K562 (cell line): ENCODE results near the gene SFXN3. TPM values are rescaled to one million over a fixed set of nuclear protein-coding genes. Genes with fewer than 3 reads are reported as not detected.

Experiments used
- ATAC-seq: fragments of 200-7000 bp; cut with Tn5 transposase; 3 replicates; pipeline ENCODE4 v1.9.1; 2020; ENCODE audit warnings: moderate library complexity
- BruUV-seq: library from RNA; stranded (reverse); fragments of 400-500 nt; replicated peaks from 2 replicates; lab custom pipeline; 2021; lab: Mats Ljungman, UMichigan
- CTCF ChIA-PET: fragments of 300-600 bp; formaldehyde crosslinking; extraction: SDS; loops from one replicate; lab custom pipeline; 2021; ENCODE audit warnings: low intra/inter-chr PET ratio; lab: Yijun Ruan, JAX
- POLR2A ChIA-PET: fragments of 300-600, 350-650 bp; sonication (Branson Sonifier 250); formaldehyde crosslinking; extraction: SDS; loops from one replicate; lab custom pipeline; 2021; ENCODE audit warnings: antibody characterized with exemption, inconsistent platforms; lab: Yijun Ruan, JAX
- DNase-seq, 4 experiments: peaks; one replicate each; pipeline versions ENCODE4 v3.0.0 to v3.0.0-alpha.2; 2011 to 2018; ENCODE audit warnings: low spot score in 3 of 4, mixed read lengths in 3 of 4; ENCODE audit errors: extremely low read depth in 1 of 4
- FAIRE-seq: peaks from 2 replicates; lab custom pipeline; 2011; peaks lifted over from hg19 to GRCh38; lab: Jason Lieb, UNC
- H2AFZ ChIP-seq: 2 replicates; pipeline ENCODE4 v1.6.0; 2011; ENCODE audit warnings: low read depth, low read length, control low read depth, inconsistent platforms
- H3K27ac ChIP-seq: fragments of 200-600 bp; 3 replicates; pipeline ENCODE4 v1.8.0; 2011; ENCODE audit warnings: low read depth, mild to moderate bottlenecking, control low read depth, inconsistent platforms, low read length, moderate library complexity, mixed read lengths; ENCODE audit errors: extremely low read depth
- H3K27me3 ChIP-seq, 2 experiments: fragments of 300-600 bp in 1 of 2; 2 replicates in 1 of 2; 3 replicates in 1 of 2; pipeline versions ENCODE4 v1.6.0 to v1.8.0; 2011; ENCODE audit warnings: inconsistent platforms in 2 of 2, low read length in 2 of 2, mild to moderate bottlenecking in 1 of 2, mixed read lengths in 1 of 2, moderate library complexity in 1 of 2; ENCODE audit not compliant: control insufficient read depth in 2 of 2, insufficient read depth in 2 of 2
- H3K36me3 ChIP-seq: fragments of 300-600 bp; 3 replicates; pipeline ENCODE4 v1.8.0; 2011; ENCODE audit warnings: mild to moderate bottlenecking, low read length, inconsistent platforms; ENCODE audit not compliant: control insufficient read depth, insufficient read depth
- H3K4me1 ChIP-seq, 2 experiments: fragments of 200-600 bp in 1 of 2; replicated peaks in 1 of 2; 2 replicates in 1 of 2; 3 replicates in 1 of 2; pipeline versions ENCODE4 v1.5.1 to v1.8.0; 2011; ENCODE audit warnings: inconsistent platforms in 2 of 2, low read length in 2 of 2, mild to moderate bottlenecking in 1 of 2, mixed read lengths in 1 of 2, moderate library complexity in 1 of 2; ENCODE audit not compliant: control insufficient read depth in 2 of 2, insufficient read depth in 2 of 2
- H3K4me2 ChIP-seq: 2 replicates; pipeline ENCODE4 v1.6.1; 2011; ENCODE audit warnings: low read length, control low read depth, inconsistent platforms, mixed read lengths; ENCODE audit not compliant: insufficient read depth
- H3K4me3 ChIP-seq: fragments of 200-600 bp; sonication (generic), shearing (Covaris generic); 2 replicates; pipeline ENCODE4 v1.5.1; 2016; ENCODE audit warnings: control low read depth, inconsistent platforms
- H3K79me2 ChIP-seq: fragments of 200-600 bp; 3 replicates; pipeline ENCODE4 v1.8.0; 2011; ENCODE audit warnings: low read length, inconsistent platforms; ENCODE audit not compliant: control insufficient read depth, insufficient read depth
- H3K9ac ChIP-seq, 2 experiments: 2 replicates each; pipeline versions ENCODE4 v1.6.0 to v1.6.1; 2011; ENCODE audit warnings: low read depth in 2 of 2, low read length in 2 of 2, control low read depth in 1 of 2, inconsistent platforms in 1 of 2, mild to moderate bottlenecking in 1 of 2, mixed read lengths in 1 of 2; ENCODE audit not compliant: insufficient read depth in 1 of 2
- H3K9me1 ChIP-seq: one replicate; pipeline ENCODE4 v1.6.0; 2011; ENCODE audit warnings: inconsistent platforms, mild to moderate bottlenecking, low read length, moderate library complexity; ENCODE audit not compliant: control insufficient read depth, insufficient read depth
- H3K9me3 ChIP-seq: replicated peaks from 2 replicates; pipeline ENCODE4 v1.5.1; 2011; ENCODE audit warnings: low read depth, low read length, inconsistent platforms; ENCODE audit not compliant: control insufficient read depth, insufficient read depth
- H4K20me1 ChIP-seq: replicated peaks from 2 replicates; pipeline ENCODE4 v1.6.1; 2011; ENCODE audit warnings: low read length, inconsistent platforms, mixed read lengths; ENCODE audit not compliant: control insufficient read depth, insufficient read depth
- CEBPG ChIP-seq, 3 experiments: fragments of 200-800 bp in 1 of 3; sonication (Bioruptor generic) in 1 of 3; sonication (generic) in 1 of 3; formaldehyde crosslinking in 1 of 3; IDR thresholded peaks in 2 of 3; conservative IDR thresholded peaks in 1 of 3; 2 replicates each; pipeline versions ENCODE4 v1.6.1 to v1.8.0; 2016 to 2022; ENCODE audit warnings: missing compliant biosample characterization in 2 of 3, missing genetic modification characterization in 2 of 3, mild to moderate bottlenecking in 1 of 3, missing genetic modification reagents in 1 of 3
- CHD1 ChIP-seq: fragments of 200-600 bp; sonication (generic); IDR thresholded peaks from one replicate; pipeline ENCODE4 v1.6.1; 2012; ENCODE audit warnings: mild to moderate bottlenecking, moderate library complexity, low read length, inconsistent platforms
- KAT7 ChIP-seq: sonication (generic); formaldehyde crosslinking; IDR thresholded peaks from 2 replicates; pipeline ENCODE4 v1.8.0; 2022; ENCODE audit warnings: missing genetic modification reagents, mild to moderate bottlenecking, borderline replicate concordance
- MECOM ChIP-seq: fragments of 250-450 bp; sonication (Bioruptor Pico); IDR thresholded peaks from 2 replicates; pipeline ENCODE4 v1.8.0; 2022; ENCODE audit warnings: inconsistent platforms
- SMARCC2 ChIP-seq: fragments of 450-650 bp; IDR thresholded peaks from 2 replicates; pipeline ENCODE4 v1.6.1; 2017; ENCODE audit warnings: antibody characterized with exemption, moderate library complexity, mild to moderate bottlenecking, low read depth
- TAF7 ChIP-seq: fragments of 450-650 bp; IDR thresholded peaks from 2 replicates; pipeline ENCODE4 v1.6.1; 2016; ENCODE audit warnings: missing genetic modification characterization, missing compliant biosample characterization
- ZKSCAN8 ChIP-seq: fragments of 200-800 bp; sonication (Bioruptor generic); IDR thresholded peaks from 2 replicates; pipeline ENCODE4 v1.6.1; 2016; ENCODE audit warnings: missing genetic modification characterization, missing compliant biosample characterization
- WGBS: fragments of 100-300 bp; shearing (Covaris generic); methylation state at CpG from one replicate; pipeline ENCODE4 v1.1.6; 2016; ENCODE audit warnings: low coverage, mixed read lengths; ENCODE audit not compliant: insufficient coverage; ENCODE audit errors: missing lambda C conversion rate; 5-methylcytosine and 5-hydroxymethylcytosine counted together
- in situ Hi-C: fragments of 300-500 bp; cut with MboI; formaldehyde crosslinking; loops from 4 replicates; pipeline ENCODE4 v1.15.0; 2018; ENCODE audit warnings: inconsistent platforms, mixed read lengths
- intact Hi-C: fragments of 100-400 bp; cut with micrococcal nuclease; formaldehyde crosslinking; loops from 2 replicates; pipeline ENCODE4 v1.14.2; 2022
- polyA plus RNA-seq, 8 experiments: library from polyadenylated mRNA; depleted of rRNA in 4 of 8; stranded (reverse) in 5 of 8; unstranded in 3 of 8; fragments of >200 nt; fragmentation: Nextera tagmentation in 2 of 8; fragmentation: Illumina TruSeq in 1 of 8; extraction: Ambion mirVana in 2 of 8; extraction: Trizol in 1 of 8; gene quantifications; 2 replicates each; pipeline versions ENCODE4 v1.2.1 to v1.2.3, GENCODE V29; 2011 to 2014; ENCODE audit warnings: inconsistent platforms in 1 of 8, missing spikeins in 1 of 8
- total RNA-seq, 7 experiments: library from RNA; depleted of rRNA in 6 of 7; stranded (reverse); fragments of >200 nt in 6 of 7; fragmentation: Illumina TruSeq in 2 of 7; extraction: Trizol in 2 of 7; gene quantifications; 2 replicates each; pipeline versions ENCODE4 v1.2.1 to v1.2.3, GENCODE V29; 2011 to 2021; ENCODE audit warnings: low replicate concordance in 1 of 7
- TF ChIP-seq, protein P1 (sequence below): fragments of 250-450 bp; sonication (Bioruptor Pico); IDR thresholded peaks from 2 replicates; pipeline ENCODE4 v1.5.0; 2021
- TF ChIP-seq, protein P2 (sequence below): sonication (generic); formaldehyde crosslinking; IDR thresholded peaks from 2 replicates; pipeline ENCODE4 v1.8.0; 2022; ENCODE audit warnings: mild to moderate bottlenecking, low read depth, missing genetic modification reagents

SFXN3 gene
- total and polyA plus RNA-seq, 9 of the 15 experiments (the other 6 are each of a cell fraction or from before 2014, with no cell fraction given) = 0.24 to 4.6 (median 0.86) TPM

DNA sequence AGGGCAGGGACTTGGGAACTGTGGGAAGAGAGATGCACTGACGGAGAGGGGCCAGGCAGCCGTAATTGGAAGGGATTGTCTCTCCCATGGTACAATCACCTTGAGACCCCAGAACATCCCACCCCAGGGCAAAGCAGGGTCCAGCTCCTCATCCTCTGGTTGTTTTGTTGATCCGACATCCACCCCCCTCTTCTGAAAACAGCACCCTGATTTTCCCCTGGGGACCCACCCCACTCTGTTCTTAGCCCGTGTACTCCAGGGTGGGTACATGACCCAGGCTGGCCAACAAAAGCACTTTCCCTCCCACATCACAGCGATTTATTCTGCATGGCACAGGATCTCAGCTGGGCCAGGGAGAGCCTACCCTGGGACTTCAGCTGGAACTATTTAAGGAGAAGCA, 14.2 kb upstream of the SFXN3 start:
- H3K4me1 ChIP-seq = peaks cover 8 to 21% of the 10 kb centered on the region in 2 experiments; a peak in 4 of 5 replicates
- H2AFZ ChIP-seq = no peak overlapping the region
- no peaks in the 10 kb centered on the region for H3K9me3 ChIP-seq
- CTCF ChIA-PET = no interaction called here
- H3K27ac ChIP-seq = no peak overlapping the region
- TF ChIP-seq KAT7 (CRISPR knock-in tag) = no peak
- intact Hi-C loops = loop anchor here (10.0 kb wide), 1 partner anchor 48 kb away; the partner anchor contains the start of gene KAZALD1
- H3K9me1 ChIP-seq = no peaks in the 10 kb centered on the region
- FAIRE-seq (no peak), DNase-seq (no peak), ATAC-seq (no peak)
- H3K79me2 ChIP-seq = no peaks in the 10 kb centered on the region
- WGBS = 25% methylated on average over 4 of the region's 5 CpGs
- POLR2A ChIA-PET = interaction anchor here (0.6 to 0.8 kb wide), 2 partner anchors 44 to 1899 kb away, joined by 3 read pairs; no protein-coding TSS in a partner anchor
- no peak overlapping the region for H3K4me2 ChIP-seq
- H3K4me3 ChIP-seq = no peak overlapping the region
- BruUV-seq = no TSS peak
- H4K20me1 ChIP-seq = no peaks in the 10 kb centered on the region
- no peak overlapping the region for H3K9ac ChIP-seq
- H3K36me3 ChIP-seq = no peaks in the 10 kb centered on the region
- in situ Hi-C loops = loop anchor here (10.0 kb wide), 1 partner anchor 462 kb away; no protein-coding TSS in a partner anchor
- H3K27me3 ChIP-seq = no peaks in the 10 kb centered on the region

DNA sequence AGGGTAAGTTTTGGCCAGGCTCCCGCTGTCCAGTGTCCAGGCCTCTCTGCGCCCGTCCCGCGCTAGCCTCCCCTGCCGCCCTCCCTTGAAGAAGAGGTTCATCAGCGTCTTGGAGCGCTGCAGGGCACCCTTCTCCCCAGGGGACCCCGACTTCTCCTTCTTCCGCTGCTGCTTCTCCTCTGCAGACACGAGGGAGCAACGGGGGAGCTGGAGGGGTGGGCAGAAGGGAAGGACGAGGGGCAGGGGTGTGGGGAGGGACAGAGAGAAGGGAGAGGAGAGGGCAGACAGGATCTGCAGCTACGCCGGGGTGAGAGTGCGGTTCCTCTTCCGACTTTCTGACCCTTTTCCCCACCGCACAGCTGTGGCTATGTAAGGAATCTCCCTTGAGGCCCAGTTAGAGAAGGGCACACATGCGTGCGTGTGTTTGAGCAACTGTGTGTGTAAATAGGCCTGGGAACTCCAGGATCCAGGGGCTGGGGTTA, 12.9 kb upstream of the SFXN3 start:
- POLR2A ChIA-PET = interaction anchor here (0.6 to 1.0 kb wide), 2 partner anchors 36 to 139 kb away, joined by 3 read pairs; no protein-coding TSS in a partner anchor
- TF ChIP-seq ZKSCAN8 (CRISPR knock-in tag) (no peak), CHD1 (no peak), SMARCC2 (no peak), TAF7 (tag) (no peak), MECOM (CRISPR knock-in tag) (no peak), CEBPG (CRISPR knock-in tag; IDR thresholded peaks at IDR 0.05) (no peak), CEBPG (tag; conservative IDR thresholded peaks at IDR 0.05 in 1 of 2, IDR thresholded peaks at IDR 0.05 in 1 of 2) (no peak)
- TF ChIP-seq, protein P1, sequence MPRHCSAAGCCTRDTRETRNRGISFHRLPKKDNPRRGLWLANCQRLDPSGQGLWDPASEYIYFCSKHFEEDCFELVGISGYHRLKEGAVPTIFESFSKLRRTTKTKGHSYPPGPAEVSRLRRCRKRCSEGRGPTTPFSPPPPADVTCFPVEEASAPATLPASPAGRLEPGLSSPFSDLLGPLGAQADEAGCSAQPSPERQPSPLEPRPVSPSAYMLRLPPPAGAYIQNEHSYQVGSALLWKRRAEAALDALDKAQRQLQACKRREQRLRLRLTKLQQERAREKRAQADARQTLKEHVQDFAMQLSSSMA (CRISPR knock-in tag) = no peak
- TF ChIP-seq, protein P2, sequence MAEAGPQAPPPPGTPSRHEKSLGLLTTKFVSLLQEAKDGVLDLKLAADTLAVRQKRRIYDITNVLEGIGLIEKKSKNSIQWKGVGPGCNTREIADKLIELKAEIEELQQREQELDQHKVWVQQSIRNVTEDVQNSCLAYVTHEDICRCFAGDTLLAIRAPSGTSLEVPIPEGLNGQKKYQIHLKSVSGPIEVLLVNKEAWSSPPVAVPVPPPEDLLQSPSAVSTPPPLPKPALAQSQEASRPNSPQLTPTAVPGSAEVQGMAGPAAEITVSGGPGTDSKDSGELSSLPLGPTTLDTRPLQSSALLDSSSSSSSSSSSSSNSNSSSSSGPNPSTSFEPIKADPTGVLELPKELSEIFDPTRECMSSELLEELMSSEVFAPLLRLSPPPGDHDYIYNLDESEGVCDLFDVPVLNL (CRISPR knock-in tag) = no peak

More for the DNA sequence above, 12.9 kb upstream of the SFXN3 start:
- no TSS peak for BruUV-seq
- H3K36me3 ChIP-seq = no peaks in the 10 kb centered on the region
- 64% methylated on average over 5 of the region's 20 CpGs for WGBS
- DNase-seq (no peak), ATAC-seq (no peak), FAIRE-seq (no peak)
- CTCF ChIA-PET = interaction anchor here (1.7 kb wide), 1 partner anchor 49 kb away, joined by 18 read pairs; no protein-coding TSS in a partner anchor
- H4K20me1 ChIP-seq = no peaks in the 10 kb centered on the region
- in situ Hi-C loops = loop anchor here (10.0 kb wide), 1 partner anchor 463 kb away; no protein-coding TSS in a partner anchor
- no peaks in the 10 kb centered on the region for H3K9me3 ChIP-seq
- H3K27me3 ChIP-seq = no peaks in the 10 kb centered on the region
- H3K4me1 ChIP-seq = peaks cover 0 to 13% of the 10 kb centered on the region in 2 experiments; a peak in 4 of 5 replicates
- no peak overlapping the region for H3K27ac ChIP-seq
- no peaks in the 10 kb centered on the region for H3K79me2 ChIP-seq
- H3K4me3 ChIP-seq = no peak overlapping the region
- H3K9ac ChIP-seq = no peak overlapping the region
- no peaks in the 10 kb centered on the region for H3K9me1 ChIP-seq
- intact Hi-C loops = loop anchor here (10.0 kb wide), 1 partner anchor 47 kb away; the partner anchor contains the start of gene KAZALD1
- H3K4me2 ChIP-seq = no peak overlapping the region
- peak overlapping the region; percentile 72; the same call in 1 of the 2 replicates for H2AFZ ChIP-seq
